Non-pigmented ciliary epithelial cell (primary cell): ENCODE results near the gene CCR6.
"Not testable (repeated sequence)": the region's sequence is repeated elsewhere in the genome, so short reads cannot be mapped to it uniquely, and the experiment has no call there.

ENCODE experiments used
- DNase-seq: peaks from one replicate; pipeline ENCODE4 v3.0.0-alpha.2; 2010; ENCODE audit warnings: low read depth

CCR6 gene

GRCh38 chr6:167122827-167123657 lies at the start of gene CCR6:
TSS of gene CCR6 (plus strand) at chr6:167123096. CDS start at chr6:167136135, 13,039 bp downstream.
- DNase-seq = no peak

GRCh38 chr6:167073679-167074274 lies 49.1 kb upstream of the CCR6 start:
- DNase-seq = no peak

- no peak for DNase-seq
Measured at GRCh38 chr6:167077241-167077932, 45.5 kb upstream of the CCR6 start.

DNA sequence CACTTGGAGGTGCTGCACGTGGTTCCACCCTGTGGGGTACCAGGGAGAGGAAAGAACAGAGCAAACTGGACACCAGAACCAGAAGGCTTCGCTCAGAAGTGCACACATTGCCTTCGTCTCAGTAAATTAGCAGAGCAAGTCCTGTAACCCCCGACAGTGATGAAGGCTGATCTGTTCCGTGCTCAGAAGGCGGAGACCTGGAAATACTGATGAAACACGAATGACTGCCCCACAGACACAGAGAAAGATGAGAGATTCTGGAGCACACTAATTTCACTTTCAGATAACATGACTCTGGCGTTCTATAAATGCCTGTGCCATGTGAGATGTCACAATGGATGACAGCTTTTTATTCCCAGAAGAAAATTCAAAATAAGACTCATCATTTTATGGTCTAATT lies 44.2 kb upstream of the CCR6 start:
- no peak for DNase-seq

GRCh38 chr6:167079853-167080297 lies 43.0 kb upstream of the CCR6 start:
- DNase-seq = no peak

DNA sequence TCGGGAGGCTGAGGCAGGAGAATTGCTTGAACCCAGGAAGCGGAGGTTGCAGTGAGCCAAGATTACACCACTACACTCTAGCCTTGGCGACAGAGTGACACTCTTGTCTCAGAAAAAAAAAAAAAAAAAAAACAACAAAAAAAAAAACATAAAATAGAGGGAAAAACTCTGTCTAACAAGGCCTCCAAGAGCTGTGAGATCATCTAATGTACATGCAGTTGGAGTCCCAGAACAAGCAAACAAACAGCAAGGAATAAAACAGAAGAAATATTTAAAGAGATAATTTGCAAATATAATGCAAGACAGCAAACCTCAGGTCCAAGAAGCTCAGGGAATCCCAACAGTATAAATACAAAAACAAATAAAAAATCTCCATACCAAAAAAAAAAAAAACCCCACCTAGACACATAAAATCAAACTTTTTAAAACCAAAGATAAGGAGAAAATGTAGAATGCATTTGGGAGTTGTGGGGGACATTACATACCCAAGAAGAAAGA lies 35.0 kb upstream of the CCR6 start:
- DNase-seq = no peak

DNA sequence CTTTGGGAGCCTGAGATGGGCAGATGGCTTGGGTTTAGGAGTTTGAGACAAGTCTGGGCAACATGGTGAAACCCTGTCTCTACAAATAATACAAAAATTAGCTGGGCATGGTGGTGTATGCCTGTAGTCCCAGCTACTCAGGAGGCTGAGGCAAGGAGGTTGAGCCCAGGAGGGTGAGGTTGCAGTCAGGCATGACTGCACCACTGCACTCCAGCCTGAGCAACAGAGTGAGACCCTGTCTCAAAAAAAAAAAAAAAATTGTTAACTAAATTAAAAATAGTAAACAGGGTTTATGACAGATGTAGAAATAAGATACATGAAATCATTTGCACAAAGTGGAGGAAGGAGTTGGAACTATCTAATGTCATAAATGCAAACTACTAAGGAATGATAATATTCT lies 34.2 kb upstream of the CCR6 start:
- not testable (repeated sequence) for DNase-seq

- no peak for DNase-seq
Measured at GRCh38 chr6:167089243-167090142, 33.4 kb upstream of the CCR6 start.

DNA sequence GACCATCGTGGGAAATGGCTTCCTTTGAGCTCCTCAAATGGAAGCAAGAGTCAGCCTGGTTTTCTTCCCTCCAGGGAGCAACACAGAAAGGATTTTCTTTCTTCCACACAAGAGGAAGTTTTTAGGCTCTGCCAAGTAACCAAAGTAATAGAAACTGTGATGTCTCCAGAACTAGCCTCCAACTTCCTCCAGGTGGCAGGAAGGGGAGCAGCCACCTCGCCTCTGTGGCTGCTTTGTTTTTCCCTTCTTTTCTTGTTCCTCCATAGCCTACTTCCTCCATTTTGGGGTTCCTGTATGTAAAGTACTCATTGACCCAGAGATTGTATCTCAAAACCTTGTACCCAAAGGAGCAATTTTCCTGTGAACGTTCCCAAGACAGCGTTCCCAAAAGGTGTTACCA lies 32.7 kb upstream of the CCR6 start:
- no peak for DNase-seq

GRCh38 chr6:167091026-167091804 lies 31.7 kb upstream of the CCR6 start:
- DNase-seq = no peak

DNA sequence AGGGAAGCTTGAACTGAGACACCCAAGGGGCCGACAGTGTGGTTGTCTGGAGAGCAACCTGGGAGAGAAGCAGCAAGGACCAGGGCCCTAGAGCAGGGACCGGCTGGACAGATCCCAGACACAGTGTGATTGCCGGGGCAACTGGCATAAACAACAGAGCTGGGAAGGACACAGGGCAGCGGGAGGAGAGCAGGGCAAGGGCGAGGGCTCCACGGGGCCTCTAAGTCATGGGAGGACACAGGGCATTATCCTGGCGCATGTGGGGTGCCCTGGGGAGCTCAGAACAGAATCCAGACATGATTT lies 31.1 kb upstream of the CCR6 start:
- DNase-seq = no peak

DNA sequence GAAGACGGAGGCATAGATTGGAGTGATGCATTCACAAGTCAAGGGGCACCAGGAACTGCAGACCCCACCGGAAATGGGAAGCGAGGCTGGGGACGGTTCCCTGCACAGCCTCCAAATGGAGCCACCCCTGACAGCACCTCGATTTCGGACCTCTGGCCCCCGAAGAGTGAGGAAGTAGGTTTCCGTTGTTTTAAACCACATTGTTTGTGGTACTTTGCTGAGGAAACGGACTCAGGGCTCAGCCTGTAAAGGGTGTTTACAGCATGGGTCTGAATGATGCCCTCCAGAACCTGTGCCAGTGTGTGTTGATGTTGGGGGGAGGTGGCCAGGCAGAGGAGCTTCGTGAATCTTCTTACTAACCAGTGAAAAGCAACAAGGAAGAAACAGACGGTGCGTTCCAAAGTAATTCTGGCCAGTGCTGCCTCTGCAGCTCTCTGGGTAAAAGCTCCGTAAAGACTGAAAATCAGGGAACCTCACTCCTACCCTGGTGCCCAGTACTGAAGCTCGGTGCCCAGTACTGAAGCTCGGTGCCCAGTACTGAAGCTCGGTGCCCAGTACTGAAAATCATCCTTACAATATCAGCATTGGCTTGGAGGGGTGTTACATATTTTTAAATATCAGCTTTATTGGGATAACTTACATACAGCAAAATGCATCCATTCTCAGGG lies 30.1 kb upstream of the CCR6 start:
- DNase-seq = no peak

DNA sequence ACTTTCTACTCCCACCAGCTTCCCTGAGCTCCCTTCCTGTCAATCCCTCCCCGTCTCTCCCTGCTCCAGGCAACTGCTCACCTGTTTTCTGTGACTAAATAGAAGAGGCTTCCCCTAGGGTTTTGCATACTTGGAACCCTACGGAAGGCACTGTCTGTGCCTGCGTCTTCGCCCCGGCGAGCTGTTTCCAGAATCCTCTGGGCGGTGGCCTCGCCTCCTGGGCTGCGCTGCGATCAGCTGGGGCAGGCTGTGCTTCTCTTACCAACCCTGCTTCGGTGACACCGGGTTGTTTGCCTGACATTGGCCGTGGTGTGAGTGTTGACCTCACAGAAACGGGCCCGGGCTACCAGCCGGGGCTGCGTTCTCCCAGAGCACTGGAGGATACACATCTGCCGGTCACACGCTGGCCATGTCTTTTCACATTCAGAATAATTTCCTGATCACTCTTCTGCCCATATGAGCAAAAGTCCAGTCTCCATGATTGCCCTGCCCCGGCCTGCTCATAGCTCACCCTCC lies 29.4 kb upstream of the CCR6 start:
- no peak for DNase-seq

- DNase-seq = no peak
Measured at GRCh38 chr6:167093922-167094432, 28.9 kb upstream of the CCR6 start.

DNA sequence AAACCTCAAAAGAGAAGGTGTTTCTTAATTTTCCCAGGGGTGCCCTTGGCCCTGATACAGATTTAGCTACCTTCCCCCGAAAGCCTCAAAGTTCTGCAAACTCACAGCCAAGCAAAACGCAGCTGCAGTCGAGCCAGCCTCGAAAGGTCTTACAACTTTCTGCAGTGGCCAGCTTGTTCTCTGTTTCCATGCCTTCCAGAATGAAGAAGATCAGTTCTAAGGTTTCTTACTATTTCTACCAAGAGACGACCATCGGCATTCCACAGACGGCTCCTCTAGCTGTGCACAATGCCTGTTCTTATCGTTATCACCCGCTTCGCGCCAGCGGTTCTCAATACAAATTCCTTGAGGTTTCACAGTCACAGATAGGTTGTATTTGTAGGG lies 28.5 kb upstream of the CCR6 start:
- DNase-seq = no peak

DNA sequence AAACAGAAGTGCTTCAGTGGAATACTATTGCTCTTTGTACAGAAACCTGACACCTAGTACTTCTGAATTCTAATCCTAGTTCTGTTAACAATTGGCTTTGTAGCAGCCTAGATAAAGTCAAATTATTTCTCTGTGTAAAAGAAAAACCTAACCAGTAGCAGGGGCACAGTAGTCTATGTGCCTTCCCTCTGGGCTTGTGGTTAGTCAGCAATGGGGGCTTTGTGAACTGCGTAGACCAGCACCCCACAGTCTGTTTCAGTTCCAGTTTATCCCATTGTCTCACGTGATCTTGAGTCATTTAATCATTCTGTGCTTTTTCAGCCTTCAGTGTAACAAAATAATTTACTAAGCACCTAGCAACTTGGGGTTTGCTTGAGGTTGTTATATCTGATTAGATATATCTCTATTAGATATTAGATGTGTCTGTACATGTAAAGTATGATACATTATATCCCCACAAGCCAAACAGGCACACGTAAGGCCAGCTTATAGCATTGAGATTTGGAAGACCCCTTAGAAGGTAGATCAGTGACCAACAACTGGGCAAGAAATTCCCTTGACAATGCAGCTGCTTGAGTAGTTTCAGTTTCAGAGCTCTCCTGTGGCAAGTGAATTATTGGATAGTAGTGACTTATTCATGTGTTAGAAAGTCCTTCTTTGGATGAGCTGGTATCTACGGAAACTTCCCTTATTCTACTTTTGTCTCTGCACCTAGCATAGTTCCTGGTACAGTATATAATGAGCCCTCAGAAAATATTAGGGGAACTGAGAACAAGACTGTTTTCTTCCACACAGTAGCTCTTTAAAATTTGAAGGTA lies 27.9 kb upstream of the CCR6 start:
- no peak for DNase-seq

DNA sequence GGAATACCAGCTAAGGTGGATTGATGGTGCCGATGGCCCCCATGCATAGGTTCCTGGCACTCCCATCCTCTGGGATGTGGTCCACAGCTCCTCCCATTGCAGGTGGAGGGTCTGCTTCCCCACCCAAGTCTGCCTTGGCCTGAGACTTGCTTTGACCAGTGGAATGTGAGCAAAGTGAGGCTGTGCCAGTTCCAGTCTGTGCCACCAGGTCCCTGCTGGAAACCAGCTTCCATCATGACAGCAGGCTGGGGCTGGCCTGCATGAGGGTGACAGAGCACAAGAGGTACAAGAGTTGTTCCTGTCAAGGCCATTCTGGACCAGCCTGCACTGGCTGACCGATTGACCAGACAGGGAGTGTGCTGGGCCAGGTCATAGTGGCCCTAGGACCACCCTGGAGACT lies 27.0 kb upstream of the CCR6 start:
- no peak for DNase-seq

- DNase-seq = no peak
Measured at GRCh38 chr6:167096991-167097390, 25.9 kb upstream of the CCR6 start.

GRCh38 chr6:167097770-167098169 lies 25.1 kb upstream of the CCR6 start:
- DNase-seq = no peak
